ENCODE results near the gene MRPL12.

- TF ChIP-seq, protein P1, sequence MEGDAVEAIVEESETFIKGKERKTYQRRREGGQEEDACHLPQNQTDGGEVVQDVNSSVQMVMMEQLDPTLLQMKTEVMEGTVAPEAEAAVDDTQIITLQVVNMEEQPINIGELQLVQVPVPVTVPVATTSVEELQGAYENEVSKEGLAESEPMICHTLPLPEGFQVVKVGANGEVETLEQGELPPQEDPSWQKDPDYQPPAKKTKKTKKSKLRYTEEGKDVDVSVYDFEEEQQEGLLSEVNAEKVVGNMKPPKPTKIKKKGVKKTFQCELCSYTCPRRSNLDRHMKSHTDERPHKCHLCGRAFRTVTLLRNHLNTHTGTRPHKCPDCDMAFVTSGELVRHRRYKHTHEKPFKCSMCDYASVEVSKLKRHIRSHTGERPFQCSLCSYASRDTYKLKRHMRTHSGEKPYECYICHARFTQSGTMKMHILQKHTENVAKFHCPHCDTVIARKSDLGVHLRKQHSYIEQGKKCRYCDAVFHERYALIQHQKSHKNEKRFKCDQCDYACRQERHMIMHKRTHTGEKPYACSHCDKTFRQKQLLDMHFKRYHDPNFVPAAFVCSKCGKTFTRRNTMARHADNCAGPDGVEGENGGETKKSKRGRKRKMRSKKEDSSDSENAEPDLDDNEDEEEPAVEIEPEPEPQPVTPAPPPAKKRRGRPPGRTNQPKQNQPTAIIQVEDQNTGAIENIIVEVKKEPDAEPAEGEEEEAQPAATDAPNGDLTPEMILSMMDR (IDR thresholded peaks at IDR 0.05), result no peak
- TF ChIP-seq POLR2A (IDR thresholded peaks at IDR 0.05), result no peak
Measured at GRCh38 chr17:81720267-81721071, 17.3 kb downstream of the MRPL12 start.
